Upper lobe of left lung (tissue), 6 donors: Measurements from ENCODE around the gene RHOF. TPM values are rescaled to one million over a fixed set of nuclear protein-coding genes. Genes with fewer than 3 reads are reported as not detected.
A peak's percentile ranks its signal among the peaks of the same experiment; 100 is the strongest.

Experiments
- ATAC-seq, 2 donors: fragments of 200-7000 bp; cut with Tn5 transposase; one replicate each; pipeline ENCODE4 v1.9.1; 2022; ENCODE audit warnings: mild to moderate bottlenecking in 2 of 2, moderate library complexity in 2 of 2; ENCODE audit not compliant: low FRiP score in 2 of 2
- DNase-seq, 2 donors: peaks; one replicate each; pipeline ENCODE4 v3.0.0-alpha.2; 2019 to 2020
- H3K27ac ChIP-seq, 4 donors: fragments of 200-600 bp; sonication (generic); one replicate each; pipeline ENCODE4 v1.5.1; 2016 to 2019
- H3K27me3 ChIP-seq, 4 donors: fragments of 200-600 bp; sonication (generic); one replicate each; pipeline ENCODE4 v1.5.1; 2017 to 2019
- H3K36me3 ChIP-seq, 4 donors: fragments of 200-600 bp; sonication (generic); one replicate each; pipeline ENCODE4 v1.5.1; 2016 to 2019
- H3K4me1 ChIP-seq, 4 donors: fragments of 200-600 bp; sonication (generic); one replicate each; pipeline ENCODE4 v1.5.1; 2018 to 2019
- H3K4me3 ChIP-seq, 4 donors: fragments of 200-600 bp; sonication (generic); one replicate each; pipeline ENCODE4 v1.5.1; 2017 to 2019; ENCODE audit warnings: mild to moderate bottlenecking in 2 of 4, moderate library complexity in 1 of 4
- H3K9me3 ChIP-seq, 4 donors: fragments of 200-600 bp; sonication (generic); one replicate each; pipeline ENCODE4 v1.5.1; 2018 to 2019
- CTCF ChIP-seq, 6 experiments: fragments of 450-650 bp in 4 of 6; fragments of 200-600 bp in 2 of 6; sonication (generic) in 2 of 6; IDR thresholded peaks; one replicate each; pipeline ENCODE4 v1.5.1; 2016 to 2019; ENCODE audit warnings: antibody characterized with exemption in 6 of 6
- EP300 ChIP-seq, 4 donors: sonication (generic); formaldehyde crosslinking; IDR thresholded peaks; one replicate each; pipeline ENCODE4 v1.5.1; 2017; ENCODE audit warnings: antibody characterized with exemption in 4 of 4, control low read depth in 2 of 4
- POLR2A ChIP-seq, 4 donors: fragments of 450-650 bp; IDR thresholded peaks; one replicate each; pipeline ENCODE4 v1.5.1; 2016 to 2017; ENCODE audit warnings: antibody characterized with exemption in 4 of 4, mild to moderate bottlenecking in 2 of 4
- POLR2AphosphoS5 ChIP-seq, 2 donors: sonication (generic); formaldehyde crosslinking; IDR thresholded peaks; one replicate each; pipeline ENCODE4 v1.5.1; 2017; ENCODE audit warnings: antibody characterized with exemption in 2 of 2
- WGBS, 2 donors: methylation state at CpG; one replicate each; pipeline ENCODE4 v1.1.5; 2017 to 2018; 5-methylcytosine and 5-hydroxymethylcytosine counted together
- total RNA-seq, 6 donors: library from RNA; depleted of rRNA in 4 of 6; stranded (reverse); fragments of >200 nt in 4 of 6; gene quantifications; one replicate each; pipeline versions ENCODE4 v1.1.0 to v1.2.1, GENCODE V29; 2016 to 2021
- donor health status: DM: no; HTN: no; CAD: no; lungs with moderate emphysema.
- donor health status: DM: no; HTN: yes; CAD: no; lungs with severe emphysema.

RHOF gene
- total RNA-seq, 6 donors from 2014 or later = 33.5 to 145 (median 45.5) TPM

- Histone ChIP-seq H3K4me3 (no peak overlapping the region), H3K27me3 (no peaks in the 10 kb centered on the region), H3K4me1 (peaks cover 35 to 37% (median 37%) of the 10 kb centered on the region in 4 donors), H3K36me3 (peaks cover 51 to 72% (median 67%) of the 10 kb centered on the region in 4 donors), H3K9me3 (no peaks in the 10 kb centered on the region), H3K27ac (no peak overlapping the region)
- DNase-seq = no peak
- ATAC-seq = no peak
- WGBS, 2 donors = 90 to 92% methylated on average over 8 of the region's 8 CpGs
- TF ChIP-seq POLR2A (IDR thresholded peaks at IDR 0.05) (no peak), EP300 (IDR thresholded peaks at IDR 0.05) (no peak), POLR2AphosphoS5 (IDR thresholded peaks at IDR 0.05) (no peak)
These were observed 21.8 kb upstream of the RHOF start for GRCh38 chr12:121815263-121815662.

GRCh38 chr12:121814429-121815119 lies 21.1 kb upstream of the RHOF start:
- 96 to 98% methylated on average over 11 to 23 of the region's 31 CpGs for WGBS, 2 donors
- TF ChIP-seq EP300 (IDR thresholded peaks at IDR 0.05) = no peak
- no peaks in the 10 kb centered on the region for H3K27me3 ChIP-seq
- no peak overlapping the region for H3K27ac ChIP-seq
- H3K9me3 ChIP-seq = no peaks in the 10 kb centered on the region
- H3K4me3 ChIP-seq = no peak overlapping the region
- peaks cover 46 to 72% (median 67%) of the 10 kb centered on the region in 4 donors for H3K36me3 ChIP-seq
- no peak for ATAC-seq
- peak in 1 of 2 donors; percentile 84 for DNase-seq
- peaks cover 37 to 40% (median 39%) of the 10 kb centered on the region in 4 donors for H3K4me1 ChIP-seq

- 91 to 95% methylated on average over 3 to 6 of the region's 14 CpGs for WGBS, 2 donors
- Histone ChIP-seq H3K27me3 (no peaks in the 10 kb centered on the region), H3K9me3 (no peaks in the 10 kb centered on the region), H3K4me3 (no peak overlapping the region), H3K36me3 (peaks cover 45 to 72% (median 67%) of the 10 kb centered on the region in 4 donors), H3K27ac (peak overlapping the region in 2 of 4 donors; percentile 78 to 83), H3K4me1 (peaks cover 37 to 44% (median 39%) of the 10 kb centered on the region in 4 donors)
- ATAC-seq (no peak), DNase-seq (no peak)
- TF ChIP-seq POLR2A (IDR thresholded peaks at IDR 0.05) = no peak
- no peak for TF ChIP-seq CTCF (IDR thresholded peaks at IDR 0.05)
- no peak for TF ChIP-seq EP300 (IDR thresholded peaks at IDR 0.05)
- no peak for TF ChIP-seq POLR2AphosphoS5 (IDR thresholded peaks at IDR 0.05)
These were observed 20.5 kb upstream of the RHOF start for GRCh38 chr12:121813951-121814350.

- H3K27ac ChIP-seq = peak overlapping the region; percentile 20 to 83 (median 78)
- no peaks in the 10 kb centered on the region for H3K27me3 ChIP-seq
- peaks cover 42 to 72% (median 67%) of the 10 kb centered on the region in 4 donors for H3K36me3 ChIP-seq
- no peak for ATAC-seq
- peaks cover 37 to 44% (median 39%) of the 10 kb centered on the region in 4 donors for H3K4me1 ChIP-seq
- no peak for TF ChIP-seq EP300 (IDR thresholded peaks at IDR 0.05)
- TF ChIP-seq CTCF (IDR thresholded peaks at IDR 0.05) = no peak
- TF ChIP-seq POLR2AphosphoS5 (IDR thresholded peaks at IDR 0.05) = no peak
- TF ChIP-seq POLR2A (IDR thresholded peaks at IDR 0.05) = no peak
- 37 to 38% methylated on average over 21 to 25 of the region's 25 CpGs for WGBS, 2 donors
- DNase-seq = peak in 1 of 2 donors; percentile 79
- H3K9me3 ChIP-seq = no peaks in the 10 kb centered on the region
- peak overlapping the region in 3 of 4 donors; percentile 50 to 72 (median 67) for H3K4me3 ChIP-seq
These were observed 19.7 kb upstream of the RHOF start for GRCh38 chr12:121812921-121813896.

GRCh38 chr12:121812320-121812871 lies 18.9 kb upstream of the RHOF start:
- 22 to 38% methylated on average over 8 to 25 of the region's 26 CpGs for WGBS, 2 donors
- Histone ChIP-seq H3K36me3 (peaks cover 34 to 72% (median 67%) of the 10 kb centered on the region in 4 donors), H3K4me3 (peak overlapping the region; percentile 50 to 72 (median 62)), H3K27ac (peak overlapping the region; percentile 20 to 83 (median 78)), H3K27me3 (no peaks in the 10 kb centered on the region), H3K4me1 (peaks cover 39 to 51% (median 42%) of the 10 kb centered on the region in 4 donors), H3K9me3 (no peaks in the 10 kb centered on the region)
- DNase-seq = peak; percentile 78 to 95
- peak; percentile 87 to 94 for ATAC-seq
- no peak for TF ChIP-seq POLR2AphosphoS5 (IDR thresholded peaks at IDR 0.05)
- peak in 3 of 6 experiments; percentile 15 to 48 (median 28) for TF ChIP-seq CTCF (IDR thresholded peaks at IDR 0.05)
- peak in 1 of 4 donors; percentile 21 for TF ChIP-seq POLR2A (IDR thresholded peaks at IDR 0.05)
- TF ChIP-seq EP300 (IDR thresholded peaks at IDR 0.05) = no peak
